HL-60 (cell line): ENCODE data around the gene FGF1.

Experiments used
- DNase-seq, 2 experiments: peaks; one replicate each; pipeline ENCODE4 v3.0.0-alpha.2; 2010 to 2020; ENCODE audit warnings: low read depth in 1 of 2, low spot score in 1 of 2
- H3K27ac ChIP-seq: fragments of 250-450 bp; sonication (Bioruptor Pico); replicated peaks from 2 replicates; pipeline ENCODE4 v1.5.1; 2020; ENCODE audit warnings: mild to moderate bottlenecking, moderate library complexity
- H3K27me3 ChIP-seq: fragments of 250-450 bp; sonication (Bioruptor Pico); 2 replicates; pipeline ENCODE4 v1.5.1; 2021; ENCODE audit warnings: mild to moderate bottlenecking, moderate library complexity; ENCODE audit not compliant: insufficient read depth, poor library complexity, severe bottlenecking
- H3K4me3 ChIP-seq: replicated peaks from 2 replicates; pipeline ENCODE4 v1.5.1; 2011; ENCODE audit warnings: mild to moderate bottlenecking, control low read depth, low read length; ENCODE audit not compliant: insufficient read depth
- GABPA ChIP-seq: IDR thresholded peaks from 2 replicates; pipeline ENCODE4 v1.6.1; 2012; ENCODE audit warnings: low read depth
- POLR2AphosphoS5 ChIP-seq: IDR thresholded peaks from 2 replicates; pipeline ENCODE4 v1.6.1; 2012; ENCODE audit warnings: low read depth
- SPI1 ChIP-seq: IDR thresholded peaks from 2 replicates; pipeline ENCODE4 v1.6.1; 2012; ENCODE audit warnings: low read depth, mild to moderate bottlenecking, borderline replicate concordance
- TF ChIP-seq, protein P1 (sequence below): IDR thresholded peaks from one replicate; pipeline ENCODE4 v1.5.1; 2011; ENCODE audit warnings: low read length, control low read depth, inconsistent platforms; ENCODE audit not compliant: insufficient read depth
- TF ChIP-seq, protein P2 (sequence below): IDR thresholded peaks from 2 replicates; pipeline ENCODE4 v1.6.1; 2012; ENCODE audit warnings: low read depth; ENCODE audit not compliant: insufficient replicate concordance

FGF1 gene

GRCh38 chr5:142653321-142653720 is 32.6 kb downstream of the FGF1 start:
- H3K27ac ChIP-seq: no peak overlapping the region
- TF ChIP-seq GABPA (no peak), POLR2AphosphoS5 (no peak), SPI1 (no peak)
- TF ChIP-seq, protein P1, sequence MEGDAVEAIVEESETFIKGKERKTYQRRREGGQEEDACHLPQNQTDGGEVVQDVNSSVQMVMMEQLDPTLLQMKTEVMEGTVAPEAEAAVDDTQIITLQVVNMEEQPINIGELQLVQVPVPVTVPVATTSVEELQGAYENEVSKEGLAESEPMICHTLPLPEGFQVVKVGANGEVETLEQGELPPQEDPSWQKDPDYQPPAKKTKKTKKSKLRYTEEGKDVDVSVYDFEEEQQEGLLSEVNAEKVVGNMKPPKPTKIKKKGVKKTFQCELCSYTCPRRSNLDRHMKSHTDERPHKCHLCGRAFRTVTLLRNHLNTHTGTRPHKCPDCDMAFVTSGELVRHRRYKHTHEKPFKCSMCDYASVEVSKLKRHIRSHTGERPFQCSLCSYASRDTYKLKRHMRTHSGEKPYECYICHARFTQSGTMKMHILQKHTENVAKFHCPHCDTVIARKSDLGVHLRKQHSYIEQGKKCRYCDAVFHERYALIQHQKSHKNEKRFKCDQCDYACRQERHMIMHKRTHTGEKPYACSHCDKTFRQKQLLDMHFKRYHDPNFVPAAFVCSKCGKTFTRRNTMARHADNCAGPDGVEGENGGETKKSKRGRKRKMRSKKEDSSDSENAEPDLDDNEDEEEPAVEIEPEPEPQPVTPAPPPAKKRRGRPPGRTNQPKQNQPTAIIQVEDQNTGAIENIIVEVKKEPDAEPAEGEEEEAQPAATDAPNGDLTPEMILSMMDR: no peak
- TF ChIP-seq, protein P2, sequence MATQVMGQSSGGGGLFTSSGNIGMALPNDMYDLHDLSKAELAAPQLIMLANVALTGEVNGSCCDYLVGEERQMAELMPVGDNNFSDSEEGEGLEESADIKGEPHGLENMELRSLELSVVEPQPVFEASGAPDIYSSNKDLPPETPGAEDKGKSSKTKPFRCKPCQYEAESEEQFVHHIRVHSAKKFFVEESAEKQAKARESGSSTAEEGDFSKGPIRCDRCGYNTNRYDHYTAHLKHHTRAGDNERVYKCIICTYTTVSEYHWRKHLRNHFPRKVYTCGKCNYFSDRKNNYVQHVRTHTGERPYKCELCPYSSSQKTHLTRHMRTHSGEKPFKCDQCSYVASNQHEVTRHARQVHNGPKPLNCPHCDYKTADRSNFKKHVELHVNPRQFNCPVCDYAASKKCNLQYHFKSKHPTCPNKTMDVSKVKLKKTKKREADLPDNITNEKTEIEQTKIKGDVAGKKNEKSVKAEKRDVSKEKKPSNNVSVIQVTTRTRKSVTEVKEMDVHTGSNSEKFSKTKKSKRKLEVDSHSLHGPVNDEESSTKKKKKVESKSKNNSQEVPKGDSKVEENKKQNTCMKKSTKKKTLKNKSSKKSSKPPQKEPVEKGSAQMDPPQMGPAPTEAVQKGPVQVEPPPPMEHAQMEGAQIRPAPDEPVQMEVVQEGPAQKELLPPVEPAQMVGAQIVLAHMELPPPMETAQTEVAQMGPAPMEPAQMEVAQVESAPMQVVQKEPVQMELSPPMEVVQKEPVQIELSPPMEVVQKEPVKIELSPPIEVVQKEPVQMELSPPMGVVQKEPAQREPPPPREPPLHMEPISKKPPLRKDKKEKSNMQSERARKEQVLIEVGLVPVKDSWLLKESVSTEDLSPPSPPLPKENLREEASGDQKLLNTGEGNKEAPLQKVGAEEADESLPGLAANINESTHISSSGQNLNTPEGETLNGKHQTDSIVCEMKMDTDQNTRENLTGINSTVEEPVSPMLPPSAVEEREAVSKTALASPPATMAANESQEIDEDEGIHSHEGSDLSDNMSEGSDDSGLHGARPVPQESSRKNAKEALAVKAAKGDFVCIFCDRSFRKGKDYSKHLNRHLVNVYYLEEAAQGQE: no peak
- no peak for DNase-seq
- H3K4me3 ChIP-seq: no peak overlapping the region
- H3K27me3 ChIP-seq: peaks cover 11% of the 10 kb centered on the region

DNA sequence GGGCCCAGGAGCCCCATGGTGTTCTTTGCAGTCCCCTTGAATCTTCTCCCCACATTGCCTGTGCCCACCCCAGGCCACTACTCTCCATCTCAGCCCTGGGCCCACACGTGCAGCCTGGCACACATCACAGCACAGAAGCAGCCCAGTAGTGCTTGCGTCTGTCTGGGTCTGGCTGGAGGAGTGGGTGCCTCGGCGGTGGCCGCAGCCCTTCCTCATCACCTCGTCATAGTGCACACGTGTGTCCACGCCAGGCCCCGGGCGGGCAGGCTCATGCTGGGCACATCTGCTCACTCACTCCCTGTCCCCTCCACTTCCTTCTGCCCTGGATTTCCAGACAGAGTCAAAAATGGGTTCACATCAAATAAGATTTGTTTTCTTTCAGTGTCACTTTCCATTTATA is 33.3 kb downstream of the FGF1 start:
- TF ChIP-seq SPI1: no peak
- TF ChIP-seq, protein P2: no peak
- TF ChIP-seq POLR2AphosphoS5: no peak
- TF ChIP-seq GABPA: no peak
- TF ChIP-seq, protein P1: no peak
- Histone ChIP-seq H3K27me3 (peaks cover 11% of the 10 kb centered on the region), H3K4me3 (no peak overlapping the region), H3K27ac (no peak overlapping the region)
- DNase-seq: no peak

GRCh38 chr5:142650881-142651280 is 35.0 kb downstream of the FGF1 start:
- H3K4me3 ChIP-seq: no peak overlapping the region
- peaks cover 8% of the 10 kb centered on the region for H3K27me3 ChIP-seq
- TF ChIP-seq SPI1: no peak
- TF ChIP-seq GABPA: no peak
- TF ChIP-seq POLR2AphosphoS5: no peak
- TF ChIP-seq, protein P2: no peak
- TF ChIP-seq, protein P1: no peak
- DNase-seq: no peak
- H3K27ac ChIP-seq: no peak overlapping the region
